IMR-90 (cell line): Measurements from ENCODE around the gene PTGR1. TPM values are rescaled to one million over a fixed set of nuclear protein-coding genes. Genes with fewer than 3 reads are reported as not detected.
"Not testable (repeated sequence)": the region's sequence is repeated elsewhere in the genome, so short reads cannot be mapped to it uniquely, and the experiment has no call there.

Experiments
- ATAC-seq: fragments of 200-7000 bp; cut with Tn5 transposase; 2 replicates; pipeline ENCODE4 v1.9.1; 2020; ENCODE audit warnings: low read depth, mild to moderate bottlenecking, moderate library complexity
- BruUV-seq: library from RNA; stranded (reverse); fragments of 400-500 nt; replicated peaks from 2 replicates; lab custom pipeline; 2021; lab: Mats Ljungman, UMichigan
- CTCF ChIA-PET: fragments of 300-600 bp; formaldehyde crosslinking; extraction: SDS; loops from one replicate; lab custom pipeline; 2021; ENCODE audit warnings: antibody characterized with exemption; lab: Yijun Ruan, JAX
- POLR2A ChIA-PET: fragments of 300-600 bp; sonication (Branson Sonifier 250); formaldehyde crosslinking; loops from one replicate; lab custom pipeline; 2022; ENCODE audit warnings: antibody characterized with exemption; ENCODE audit not compliant: unreplicated experiment; lab: Charles Lee
- DNase-seq: peaks from one replicate; pipeline ENCODE4 v3.0.0; 2013
- H2AFZ ChIP-seq: replicated peaks from 2 replicates; pipeline ENCODE3; 2013; ENCODE audit warnings: low read length, mild to moderate bottlenecking; ENCODE audit not compliant: poor library complexity
- H2AK5ac ChIP-seq: 2 replicates; pipeline ENCODE4 v1.6.1; 2013; ENCODE audit warnings: low read depth, low read length, inconsistent platforms
- H2AK9ac ChIP-seq: replicated peaks from 2 replicates; pipeline ENCODE3; 2013; ENCODE audit warnings: mild to moderate bottlenecking, low read depth, low read length, moderate library complexity; ENCODE audit not compliant: poor library complexity
- H2BK120ac ChIP-seq: 2 replicates; pipeline ENCODE4 v1.6.1; 2013; ENCODE audit warnings: low read depth, low read length, inconsistent platforms
- H2BK15ac ChIP-seq: 3 replicates; pipeline ENCODE4 v1.6.1; 2013; ENCODE audit warnings: low read depth, low read length, inconsistent platforms
- H2BK20ac ChIP-seq: 2 replicates; pipeline ENCODE4 v1.6.1; 2013; ENCODE audit warnings: low read depth, mild to moderate bottlenecking, inconsistent platforms, low read length, moderate library complexity
- H2BK5ac ChIP-seq: 2 replicates; pipeline ENCODE4 v1.6.1; 2013; ENCODE audit warnings: mild to moderate bottlenecking, low read depth, low read length, inconsistent platforms; ENCODE audit not compliant: poor library complexity, severe bottlenecking
- H3K14ac ChIP-seq: replicated peaks from 2 replicates; pipeline ENCODE4 v1.6.1; 2013; ENCODE audit warnings: low read depth, low read length, inconsistent platforms
- H3K18ac ChIP-seq: 2 replicates; pipeline ENCODE4 v1.6.1; 2013; ENCODE audit warnings: low read depth, low read length, control low read depth
- H3K23ac ChIP-seq: 2 replicates; pipeline ENCODE4 v1.6.1; 2013; ENCODE audit warnings: low read depth, low read length, inconsistent platforms
- H3K27ac ChIP-seq: 2 replicates; pipeline ENCODE4 v1.5.1; 2013; ENCODE audit warnings: mild to moderate bottlenecking, control low read depth, low read length; ENCODE audit not compliant: insufficient read depth
- H3K27me3 ChIP-seq: 2 replicates; pipeline ENCODE4 v1.6.1; 2013; ENCODE audit warnings: low read length; ENCODE audit not compliant: control insufficient read depth, insufficient read depth
- H3K36me3 ChIP-seq: 2 replicates; pipeline ENCODE4 v1.6.1; 2013; ENCODE audit warnings: low read length, mixed read lengths; ENCODE audit not compliant: control insufficient read depth, insufficient read depth
- H3K4ac ChIP-seq: 2 replicates; pipeline ENCODE4 v1.6.1; 2013; ENCODE audit warnings: low read depth, low read length, inconsistent platforms
- H3K4me1 ChIP-seq: 2 replicates; pipeline ENCODE4 v1.6.1; 2013; ENCODE audit warnings: low read length, mixed read lengths; ENCODE audit not compliant: control insufficient read depth, insufficient read depth
- H3K4me2 ChIP-seq: 2 replicates; pipeline ENCODE4 v1.6.1; 2013; ENCODE audit warnings: low read depth, mild to moderate bottlenecking, control low read depth, low read length, moderate library complexity
- H3K4me3 ChIP-seq: 2 replicates; pipeline ENCODE4 v1.5.1; 2013; ENCODE audit warnings: low read depth, mild to moderate bottlenecking, control low read depth, low read length, moderate library complexity; ENCODE audit not compliant: insufficient read depth
- H3K56ac ChIP-seq: 2 replicates; pipeline ENCODE4 v1.6.1; 2013; ENCODE audit warnings: low read length, inconsistent platforms; ENCODE audit not compliant: insufficient read depth; ENCODE audit errors: extremely low read depth
- H3K79me1 ChIP-seq, 2 experiments: 2 replicates each; pipeline ENCODE4 v1.6.1; 2013; ENCODE audit warnings: low read length in 2 of 2, inconsistent platforms in 1 of 2, low read depth in 1 of 2
- H3K9ac ChIP-seq: 2 replicates; pipeline ENCODE4 v1.6.1; 2013; ENCODE audit warnings: low read depth, low read length, control low read depth
- H3K9me1 ChIP-seq: 2 replicates; pipeline ENCODE4 v1.6.1; 2013; ENCODE audit warnings: low read length, inconsistent platforms; ENCODE audit not compliant: insufficient read depth
- H3K9me3 ChIP-seq: 2 replicates; pipeline ENCODE4 v1.6.1; 2013; ENCODE audit warnings: low read length; ENCODE audit not compliant: control insufficient read depth, insufficient read depth
- H4K20me1 ChIP-seq: 2 replicates; pipeline ENCODE4 v1.6.1; 2013; ENCODE audit warnings: low read length, inconsistent platforms; ENCODE audit not compliant: insufficient read depth
- H4K5ac ChIP-seq: 2 replicates; pipeline ENCODE4 v1.6.1; 2013; ENCODE audit warnings: mild to moderate bottlenecking, low read depth, low read length, control low read depth
- H4K8ac ChIP-seq, 2 experiments: 2 replicates each; pipeline ENCODE4 v1.6.1; 2013; ENCODE audit warnings: low read depth in 2 of 2, low read length in 2 of 2, control low read depth in 1 of 2, inconsistent platforms in 1 of 2
- H4K91ac ChIP-seq: 2 replicates; pipeline ENCODE4 v1.6.1; 2013; ENCODE audit warnings: low read depth, low read length, inconsistent platforms; ENCODE audit not compliant: insufficient read depth
- WGBS, 2 experiments: methylation state at CpG; one replicate each; pipeline versions ENCODE4 v1.1.5 to v1.1.7; 2013; ENCODE audit warnings: missing lambda C conversion rate in 2 of 2; ENCODE audit not compliant: insufficient read length in 1 of 2; ENCODE audit errors: extremely low coverage in 2 of 2; 5-methylcytosine and 5-hydroxymethylcytosine counted together
- dilution Hi-C: fragments of 300-500 bp; cut with HindIII; formaldehyde crosslinking; loops from one replicate; pipeline ENCODE4 v1.14.3; 2018; ENCODE audit warnings: low sequenced_read_pairs; ENCODE audit not compliant: unreplicated experiment
- in situ Hi-C: fragments of 300-500 bp; cut with MboI; formaldehyde crosslinking; loops from 3 replicates; pipeline ENCODE4 v1.14.3; 2019; ENCODE audit warnings: low sequenced_read_pairs, inconsistent platforms, mixed read lengths
- intact Hi-C: fragments of 100-400 bp; cut with micrococcal nuclease; formaldehyde crosslinking; loops from 2 replicates; pipeline ENCODE4 v1.10.0; 2022
- polyA plus RNA-seq, 3 experiments: library from polyadenylated mRNA; depleted of rRNA; stranded (reverse); fragments of >200 nt; gene quantifications; 2 replicates each; pipeline ENCODE4 v1.2.3, GENCODE V29; 2012; ENCODE audit warnings: low replicate concordance in 1 of 3
- total RNA-seq: library from RNA; depleted of rRNA; stranded (reverse); fragments of >200 nt; gene quantifications from 2 replicates; pipeline ENCODE4 v1.2.3, GENCODE V29; 2012

The PTGR1 gene
- total and polyA plus RNA-seq, 2 of the 4 experiments (the other 2 are of a cell fraction): 45.9 to 72.7 TPM

- dilution Hi-C loops, H2AFZ ChIP-seq: not testable (repeated sequence)
- CTCF ChIA-PET: interaction anchor here (1.0 kb wide), 1 partner anchor 11 kb away, joined by 3 read pairs; no protein-coding TSS in a partner anchor
These were observed 31.3 kb downstream of the PTGR1 start for GRCh38 chr9:111568127-111568526.

More at GRCh38 chr9:111568127-111568526, 31.3 kb downstream of the PTGR1 start:
- H3K18ac ChIP-seq, H3K4me1 ChIP-seq, H3K27me3 ChIP-seq, ATAC-seq, H3K79me1 ChIP-seq, DNase-seq, H4K8ac ChIP-seq, H3K14ac ChIP-seq, H2AK9ac ChIP-seq, H3K9me1 ChIP-seq, H4K91ac ChIP-seq, H2BK5ac ChIP-seq, H2AK5ac ChIP-seq, H4K20me1 ChIP-seq, H3K4ac ChIP-seq, H3K4me2 ChIP-seq, H3K23ac ChIP-seq, in situ Hi-C loops, BruUV-seq, H4K5ac ChIP-seq, intact Hi-C loops, H3K9ac ChIP-seq, H2BK15ac ChIP-seq, H3K27ac ChIP-seq, H2BK120ac ChIP-seq, H3K4me3 ChIP-seq, POLR2A ChIA-PET, H2BK20ac ChIP-seq, H3K56ac ChIP-seq: not testable (repeated sequence)
- Histone ChIP-seq H3K9me3 (peaks cover 30% of the 10 kb centered on the region), H3K36me3 (peaks cover 71% of the 10 kb centered on the region)
- no CpG with 5 or more reads among the region's 4 CpGs for WGBS, 2 experiments
